HG03565 (cell line): ENCODE data around the gene WWOX.

Source experiments
- ATAC-seq: cut with Tn5 transposase; IDR thresholded peaks from one replicate; pipeline ENCODE4 v1.9.1; 2021; ENCODE audit warnings: mild to moderate bottlenecking, moderate library complexity; ENCODE audit not compliant: unreplicated experiment

WWOX gene

GRCh38 chr16:78988361-78988969 is 889.0 kb downstream of the WWOX start:
- no peak for ATAC-seq

- ATAC-seq = no peak
Observed at GRCh38 chr16:78990309-78990701, 890.9 kb downstream of the WWOX start.

GRCh38 chr16:78992001-78992400 is 892.5 kb downstream of the WWOX start:
- no peak for ATAC-seq

- no peak for ATAC-seq
Observed at GRCh38 chr16:78993346-78993745, 893.9 kb downstream of the WWOX start.

GRCh38 chr16:78994135-78994745 is 894.8 kb downstream of the WWOX start:
- ATAC-seq = no peak

GRCh38 chr16:78995441-78995840 is 896.0 kb downstream of the WWOX start:
- no peak for ATAC-seq

GRCh38 chr16:78996790-78997189 is 897.3 kb downstream of the WWOX start:
- ATAC-seq = no peak

- no peak for ATAC-seq
Observed at GRCh38 chr16:78998879-78999278, 899.4 kb downstream of the WWOX start.

GRCh38 chr16:79001156-79001967 is 901.9 kb downstream of the WWOX start:
- no peak for ATAC-seq

- ATAC-seq = no peak
Observed at GRCh38 chr16:79003026-79003609, 903.7 kb downstream of the WWOX start.

- ATAC-seq = no peak
Observed at GRCh38 chr16:79004309-79004708, 904.9 kb downstream of the WWOX start.

GRCh38 chr16:79005096-79005495 is 905.6 kb downstream of the WWOX start:
- no peak for ATAC-seq

GRCh38 chr16:79006206-79006605 is 906.8 kb downstream of the WWOX start:
- no peak for ATAC-seq

GRCh38 chr16:79006765-79007164 is 907.3 kb downstream of the WWOX start:
- ATAC-seq = no peak

- ATAC-seq = peak; percentile 57
Observed at GRCh38 chr16:79007614-79008013, 908.2 kb downstream of the WWOX start.

GRCh38 chr16:79008036-79008868 is 908.8 kb downstream of the WWOX start:
- no peak for ATAC-seq

GRCh38 chr16:79008869-79009179 is 909.4 kb downstream of the WWOX start:
- ATAC-seq = no peak

GRCh38 chr16:79009896-79010295 is 910.4 kb downstream of the WWOX start:
- no peak for ATAC-seq

- no peak for ATAC-seq
Observed at GRCh38 chr16:79011282-79011681, 911.8 kb downstream of the WWOX start.

GRCh38 chr16:79012671-79013434 is 913.4 kb downstream of the WWOX start:
- no peak for ATAC-seq
